ENCODE measurements around the gene PSPC1. TPM values are rescaled to one million over a fixed set of nuclear protein-coding genes. Genes with fewer than 3 reads are reported as not detected.

Gene PSPC1
- total and polyA plus RNA-seq, 8 donors = 19.2 to 256 (median 79.3) TPM

GRCh38 chr13:19742643-19743042 lies 40.1 kb downstream of the PSPC1 start:
- Histone ChIP-seq H3K9me3 (no peaks in the 10 kb centered on the region), H3K27ac (no peak overlapping the region), H3K4me3 (no peak overlapping the region), H3K27me3 (no peaks in the 10 kb centered on the region), H3K36me3 (peaks cover 9 to 87% (median 82%) of the 10 kb centered on the region in 4 donors), H3K4me1 (peaks cover 0 to 7% (median 0%) of the 10 kb centered on the region in 4 donors)
- 86 to 94% (median 90%) methylated on average over 5 of the region's 5 CpGs for WGBS, 5 donors
- DNase-seq = no peak
- TF ChIP-seq CTCF (IDR thresholded peaks at IDR 0.05) = no peak
- TF ChIP-seq EP300 (IDR thresholded peaks at IDR 0.05) = no peak
- TF ChIP-seq POLR2AphosphoS5 (IDR thresholded peaks at IDR 0.05) = no peak
- no peak for TF ChIP-seq POLR2A (IDR thresholded peaks at IDR 0.05)
- intact Hi-C loops (cut with DNase I; ENCODE audit: low total_unique reads) = no loop called here

- Histone ChIP-seq H3K9me3 (no peaks in the 10 kb centered on the region), H3K36me3 (peaks cover 9 to 83% (median 69%) of the 10 kb centered on the region in 4 donors), H3K4me3 (no peak overlapping the region), H3K27me3 (no peaks in the 10 kb centered on the region), H3K27ac (no peak overlapping the region), H3K4me1 (peaks cover 0 to 5% (median 0%) of the 10 kb centered on the region in 4 donors)
- WGBS, 5 donors = 84 to 92% (median 85%) methylated on average over 4 of the region's 4 CpGs
- TF ChIP-seq POLR2A (IDR thresholded peaks at IDR 0.05) (no peak), POLR2AphosphoS5 (IDR thresholded peaks at IDR 0.05) (no peak), EP300 (IDR thresholded peaks at IDR 0.05) (no peak), CTCF (IDR thresholded peaks at IDR 0.05) (no peak)
- DNase-seq = no peak
- intact Hi-C loops (cut with DNase I; ENCODE audit: low total_unique reads) = no loop called here
Measured at GRCh38 chr13:19737844-19738557, 44.7 kb downstream of the PSPC1 start.

- TF ChIP-seq EP300 (IDR thresholded peaks at IDR 0.05) (no peak), CTCF (IDR thresholded peaks at IDR 0.05) (no peak), POLR2A (IDR thresholded peaks at IDR 0.05) (no peak), POLR2AphosphoS5 (IDR thresholded peaks at IDR 0.05) (no peak)
- 67 to 89% (median 79%) methylated on average over 1 of the region's 1 CpG for WGBS, 5 donors
- H3K36me3 ChIP-seq = peaks cover 5 to 75% (median 70%) of the 10 kb centered on the region in 4 donors
- no peaks in the 10 kb centered on the region for H3K27me3 ChIP-seq
- H3K9me3 ChIP-seq = no peaks in the 10 kb centered on the region
- H3K4me3 ChIP-seq = no peak overlapping the region
- H3K4me1 ChIP-seq = no peaks in the 10 kb centered on the region
- intact Hi-C loops (cut with DNase I; ENCODE audit: low total_unique reads) = no loop called here
- no peak for DNase-seq
- H3K27ac ChIP-seq = no peak overlapping the region
Measured at GRCh38 chr13:19726611-19727010, 56.1 kb downstream of the PSPC1 start.

GRCh38 chr13:19725320-19725719 lies 57.4 kb downstream of the PSPC1 start:
- Histone ChIP-seq H3K4me3 (no peak overlapping the region), H3K27me3 (no peaks in the 10 kb centered on the region), H3K27ac (no peak overlapping the region), H3K36me3 (peaks cover 5 to 74% (median 63%) of the 10 kb centered on the region in 4 donors), H3K9me3 (no peaks in the 10 kb centered on the region), H3K4me1 (no peaks in the 10 kb centered on the region)
- 70 to 89% (median 71%) methylated on average over 3 of the region's 3 CpGs for WGBS, 5 donors
- no peak for DNase-seq
- intact Hi-C loops (cut with DNase I; ENCODE audit: low total_unique reads) = no loop called here
- no peak for TF ChIP-seq POLR2A (IDR thresholded peaks at IDR 0.05)
- TF ChIP-seq POLR2AphosphoS5 (IDR thresholded peaks at IDR 0.05) = no peak

GRCh38 chr13:19720039-19720438 lies 62.7 kb downstream of the PSPC1 start:
- TF ChIP-seq CTCF (IDR thresholded peaks at IDR 0.05) (no peak), POLR2A (IDR thresholded peaks at IDR 0.05) (no peak), EP300 (IDR thresholded peaks at IDR 0.05) (no peak), POLR2AphosphoS5 (IDR thresholded peaks at IDR 0.05) (no peak)
- WGBS, 5 donors = 39 to 71% (median 54%) methylated on average over 2 of the region's 2 CpGs
- H3K36me3 ChIP-seq = peaks cover 0 to 49% (median 36%) of the 10 kb centered on the region in 4 donors
- no peak overlapping the region for H3K27ac ChIP-seq
- H3K4me3 ChIP-seq = no peak overlapping the region
- H3K27me3 ChIP-seq = no peaks in the 10 kb centered on the region
- intact Hi-C loops (cut with DNase I; ENCODE audit: low total_unique reads) = no loop called here
- H3K9me3 ChIP-seq = no peaks in the 10 kb centered on the region
- DNase-seq = no peak
- H3K4me1 ChIP-seq = peaks cover 0 to 4% (median 0%) of the 10 kb centered on the region in 4 donors

Measured in stomach (tissue), 9 donors.